Mesothelial cell of epicardium (in vitro differentiated cells): ENCODE results near the gene CNPPD1. TPM values are rescaled to one million over a fixed set of nuclear protein-coding genes. Genes with fewer than 3 reads are reported as not detected.

Experiments
- DNase-seq, 2 experiments: peaks; one replicate each; pipeline ENCODE4 v3.0.0; 2021; ENCODE audit warnings: low spot score in 2 of 2; ENCODE audit not compliant: unreplicated experiment in 2 of 2
- H3K27ac Mint-ChIP-seq: 2 replicates; pipeline ENCODE4 v1.8.0; 2021; ENCODE audit warnings: mixed read lengths
- H3K27me3 Mint-ChIP-seq: 2 replicates; pipeline ENCODE4 v1.8.0; 2021; ENCODE audit warnings: low read depth, mixed read lengths
- H3K36me3 Mint-ChIP-seq: 2 replicates; pipeline ENCODE4 v1.8.0; 2021; ENCODE audit warnings: mixed read lengths
- H3K4me1 Mint-ChIP-seq: 2 replicates; pipeline ENCODE4 v1.8.0; 2021; ENCODE audit warnings: mixed read lengths
- H3K4me3 Mint-ChIP-seq: 2 replicates; pipeline ENCODE4 v1.8.0; 2021; ENCODE audit warnings: mild to moderate bottlenecking, moderate library complexity, mixed read lengths
- H3K9me3 Mint-ChIP-seq: 2 replicates; pipeline ENCODE4 v1.8.0; 2021; ENCODE audit warnings: mixed read lengths
- total RNA-seq: library from RNA; stranded (reverse); gene quantifications from 3 replicates; pipeline ENCODE4 v1.2.1, GENCODE V29; 2021
- TF ChIP-seq, protein P1 (sequence below): fragments of 200-600 bp; sonication (generic); IDR thresholded peaks from one replicate; pipeline ENCODE4 v1.5.0; 2021; ENCODE audit warnings: antibody characterized with exemption; ENCODE audit not compliant: unreplicated experiment

The CNPPD1 gene
- total RNA-seq, 1 donor from 2014 or later: 28.2 TPM

DNA sequence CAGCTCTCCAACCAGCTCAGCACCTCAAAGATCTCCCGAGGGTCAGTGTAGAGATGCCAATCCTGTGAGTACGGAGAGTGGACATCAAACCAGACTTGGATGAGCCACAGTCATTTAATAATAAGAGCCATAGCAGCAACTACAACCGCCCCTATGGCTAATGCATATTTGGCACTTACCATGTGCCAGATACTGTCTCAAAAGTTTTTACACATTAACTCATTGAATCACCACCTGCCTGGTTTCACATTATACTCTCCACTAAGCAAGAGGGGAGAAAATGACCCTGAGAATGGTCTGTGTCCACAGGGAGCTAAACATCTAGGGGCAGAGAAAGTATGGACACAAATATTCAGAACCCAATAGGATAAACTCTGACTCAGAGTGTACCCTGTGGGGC is 2.6 kb downstream of the CNPPD1 start:
- Mint-ChIP-seq H3K4me3 (no peak overlapping the region), H3K9me3 (no peaks in the 10 kb centered on the region), H3K27ac (no peak overlapping the region), H3K36me3 (peaks cover 10% of the 10 kb centered on the region), H3K27me3 (no peaks in the 10 kb centered on the region), H3K4me1 (peaks cover 23% of the 10 kb centered on the region)
- DNase-seq: no peak
- TF ChIP-seq, protein P1, sequence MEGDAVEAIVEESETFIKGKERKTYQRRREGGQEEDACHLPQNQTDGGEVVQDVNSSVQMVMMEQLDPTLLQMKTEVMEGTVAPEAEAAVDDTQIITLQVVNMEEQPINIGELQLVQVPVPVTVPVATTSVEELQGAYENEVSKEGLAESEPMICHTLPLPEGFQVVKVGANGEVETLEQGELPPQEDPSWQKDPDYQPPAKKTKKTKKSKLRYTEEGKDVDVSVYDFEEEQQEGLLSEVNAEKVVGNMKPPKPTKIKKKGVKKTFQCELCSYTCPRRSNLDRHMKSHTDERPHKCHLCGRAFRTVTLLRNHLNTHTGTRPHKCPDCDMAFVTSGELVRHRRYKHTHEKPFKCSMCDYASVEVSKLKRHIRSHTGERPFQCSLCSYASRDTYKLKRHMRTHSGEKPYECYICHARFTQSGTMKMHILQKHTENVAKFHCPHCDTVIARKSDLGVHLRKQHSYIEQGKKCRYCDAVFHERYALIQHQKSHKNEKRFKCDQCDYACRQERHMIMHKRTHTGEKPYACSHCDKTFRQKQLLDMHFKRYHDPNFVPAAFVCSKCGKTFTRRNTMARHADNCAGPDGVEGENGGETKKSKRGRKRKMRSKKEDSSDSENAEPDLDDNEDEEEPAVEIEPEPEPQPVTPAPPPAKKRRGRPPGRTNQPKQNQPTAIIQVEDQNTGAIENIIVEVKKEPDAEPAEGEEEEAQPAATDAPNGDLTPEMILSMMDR: no peak

DNA sequence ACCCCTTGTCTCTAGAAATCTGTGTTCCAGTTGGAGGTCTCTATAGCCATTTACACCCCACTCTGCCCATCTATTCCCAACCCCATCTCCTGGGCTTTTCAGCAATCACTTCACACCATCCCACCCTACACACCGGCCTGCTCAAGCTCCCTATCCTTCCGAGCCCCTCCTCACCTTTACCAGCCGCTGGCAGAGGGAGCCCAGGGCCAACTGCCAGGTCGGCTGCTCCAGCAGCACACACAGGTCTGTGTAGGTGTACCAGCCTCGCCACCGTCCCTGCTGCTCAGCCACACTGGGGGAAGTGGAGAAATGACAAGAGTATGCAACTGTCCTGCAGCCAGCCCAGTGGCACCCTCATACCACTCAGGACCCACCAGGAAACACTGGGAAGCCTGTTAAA is 3.5 kb downstream of the CNPPD1 start:
- DNase-seq: no peak
- Mint-ChIP-seq H3K4me3 (no peak overlapping the region), H3K9me3 (no peaks in the 10 kb centered on the region), H3K27me3 (no peaks in the 10 kb centered on the region), H3K4me1 (peaks cover 19% of the 10 kb centered on the region), H3K27ac (no peak overlapping the region), H3K36me3 (peaks cover 10% of the 10 kb centered on the region)
- TF ChIP-seq, protein P1: no peak

DNA sequence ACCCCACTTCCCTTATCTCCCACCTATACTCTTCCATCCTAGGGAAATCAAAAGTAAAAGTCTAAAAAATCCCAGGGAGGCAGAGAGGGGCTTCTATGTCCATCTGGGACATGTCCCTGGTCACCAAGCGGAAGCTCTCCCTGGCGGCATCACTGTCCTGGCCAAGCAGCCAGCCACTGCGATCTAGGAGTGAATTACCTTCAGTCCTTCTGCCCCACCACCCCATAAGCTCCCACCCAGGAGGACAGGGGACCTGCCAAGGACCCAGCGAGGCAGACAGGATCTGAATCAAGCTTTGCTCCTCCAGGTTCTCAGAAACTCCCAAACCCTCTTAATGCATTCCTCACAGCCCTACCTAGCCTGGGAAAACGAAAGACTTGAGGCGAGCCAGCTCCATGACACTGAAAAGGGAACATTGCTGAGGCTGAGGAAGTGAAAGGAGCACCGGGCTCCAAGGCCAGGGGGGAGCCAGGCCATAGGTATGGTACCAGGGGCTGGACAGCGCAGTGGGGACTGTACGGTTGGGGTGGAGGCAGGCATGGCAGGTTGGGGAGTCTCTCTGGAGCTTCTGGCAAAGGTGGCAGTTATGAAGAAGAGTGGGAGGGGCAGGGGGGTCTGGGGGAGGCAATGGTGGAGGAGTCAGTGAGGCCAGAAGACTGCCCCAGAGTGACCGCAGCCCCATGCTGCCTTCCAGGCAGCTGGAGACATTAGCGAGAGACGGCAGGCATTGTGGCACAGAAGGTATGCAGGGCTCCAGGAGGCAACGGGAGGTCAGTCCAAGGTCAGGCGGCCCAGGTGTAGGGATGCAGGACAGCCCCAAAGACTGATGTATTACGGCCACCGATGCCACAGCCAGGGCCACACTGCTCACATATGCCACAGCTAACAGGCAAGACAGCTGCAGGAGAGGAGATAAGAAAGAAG is 4.2 kb downstream of the CNPPD1 start:
- H3K27ac Mint-ChIP-seq: no peak overlapping the region

DNA sequence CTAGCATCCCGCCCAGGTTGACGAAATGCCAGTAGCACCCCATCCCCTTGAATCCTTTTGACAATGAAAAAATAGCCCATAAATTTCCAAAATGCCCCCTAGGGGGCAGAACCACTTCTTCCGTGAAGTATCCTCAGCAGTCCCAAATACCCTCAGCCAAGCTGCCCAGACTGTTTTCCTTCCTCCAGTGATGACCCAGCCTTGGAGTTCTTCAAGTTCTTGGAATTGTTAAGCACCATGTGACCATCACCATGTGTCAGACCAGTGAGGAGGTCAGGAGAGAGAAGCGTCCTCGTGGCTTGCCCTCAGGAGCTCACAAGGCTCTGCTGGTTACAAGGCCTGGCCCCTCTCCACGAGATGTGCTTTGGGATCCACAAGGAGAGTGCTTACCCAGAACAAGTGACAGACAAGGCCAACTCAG is 5.5 kb downstream of the CNPPD1 start:
- H3K9me3 Mint-ChIP-seq: no peaks in the 10 kb centered on the region
- no peaks in the 10 kb centered on the region for H3K27me3 Mint-ChIP-seq
- no peak overlapping the region for H3K4me3 Mint-ChIP-seq
- no peak for DNase-seq
- peak overlapping the region; percentile 13 for H3K27ac Mint-ChIP-seq
- H3K36me3 Mint-ChIP-seq: peaks cover 10% of the 10 kb centered on the region
- H3K4me1 Mint-ChIP-seq: peaks cover 12% of the 10 kb centered on the region
- TF ChIP-seq, protein P1: peak; percentile 85

More for the DNA sequence above, 4.2 kb downstream of the CNPPD1 start:
- Mint-ChIP-seq H3K9me3 (no peaks in the 10 kb centered on the region), H3K4me3 (no peak overlapping the region), H3K27me3 (no peaks in the 10 kb centered on the region), H3K4me1 (peaks cover 17% of the 10 kb centered on the region), H3K36me3 (peaks cover 10% of the 10 kb centered on the region)
- no peak for DNase-seq
- TF ChIP-seq, protein P1: no peak

DNA sequence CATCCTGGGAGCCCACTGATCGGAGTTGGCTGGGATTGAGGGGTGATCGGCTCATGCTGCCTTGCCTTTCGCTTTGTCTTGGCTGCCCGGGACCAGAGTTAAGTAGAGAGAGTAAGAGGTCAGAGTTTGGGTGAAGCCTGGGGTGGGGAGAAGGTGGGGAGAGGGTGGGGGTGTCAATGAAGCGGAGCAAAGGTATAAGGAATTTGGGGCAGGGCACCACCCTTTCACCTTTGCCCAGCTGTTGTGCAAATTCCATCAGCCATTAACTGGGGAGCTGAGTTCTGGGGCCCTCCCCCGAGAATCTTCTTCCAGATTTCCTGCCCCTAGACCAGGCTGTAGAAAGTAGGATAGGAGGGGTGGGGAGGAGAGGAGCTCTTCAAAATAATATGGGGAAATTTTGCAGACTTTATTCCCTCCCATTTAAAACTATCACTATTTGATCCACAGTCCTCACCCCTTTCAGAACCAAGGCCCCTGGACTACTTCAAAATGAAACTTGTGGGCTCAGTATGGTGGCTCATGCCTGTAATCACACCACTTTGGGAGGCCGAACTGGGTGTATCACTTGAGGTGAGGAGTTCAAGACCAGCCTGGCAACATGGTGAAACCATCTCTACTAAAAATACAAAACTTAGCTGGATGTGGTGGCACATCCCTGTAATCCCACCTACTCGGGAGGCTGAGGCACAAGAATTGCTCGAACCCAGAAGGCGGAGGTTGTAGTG is 6.6 kb downstream of the CNPPD1 start, which contains the start of gene SLC23A3:
Gene SLC23A3 (minus strand): TSS at position 100 of the 725 bp plus-strand sequence. CDS start 45 bp downstream, at position 55.
- TF ChIP-seq, protein P1: no peak
- no peak for DNase-seq
- Mint-ChIP-seq H3K36me3 (peaks cover 10% of the 10 kb centered on the region), H3K9me3 (no peaks in the 10 kb centered on the region), H3K4me1 (peaks cover 4% of the 10 kb centered on the region), H3K27me3 (no peaks in the 10 kb centered on the region), H3K27ac (no peak within 1 kb of the TSS), H3K4me3 (no peak within 1 kb of the TSS)
